Left ventricle myocardium superior (tissue), 1 donor: ENCODE results near the gene SERPINB6. TPM values are rescaled to one million over a fixed set of nuclear protein-coding genes. Genes with fewer than 3 reads are reported as not detected.
"Not testable (repeated sequence)": the region's sequence is repeated elsewhere in the genome, so short reads cannot be mapped to it uniquely, and the experiment has no call there.

ENCODE experiments used
- ATAC-seq: fragments of 200-7000 bp; cut with Tn5 transposase; one replicate; pipeline ENCODE4 v1.9.1; 2020; ENCODE audit warnings: mild to moderate bottlenecking, moderate library complexity
- DNase-seq: peaks from one replicate; pipeline ENCODE4 v3.0.0-alpha.2; 2020
- intact Hi-C: fragments of 100-400 bp; cut with micrococcal nuclease; formaldehyde crosslinking; loops from one replicate; pipeline ENCODE4 v1.11.0; 2022
- total RNA-seq: library from RNA; stranded (reverse); fragmentation: NEBNext Ultra II Directional; extraction: Animal tissue kit (Norgen Biotek cat#: 25700); gene quantifications from one replicate; pipeline ENCODE4 v1.2.1, GENCODE V29; 2021
- donor health status: DM: no; HTN: yes; CAD: no; lungs with severe emphysema.

Gene SERPINB6
- total RNA-seq, 1 donor from 2014 or later: 277 TPM

DNA sequence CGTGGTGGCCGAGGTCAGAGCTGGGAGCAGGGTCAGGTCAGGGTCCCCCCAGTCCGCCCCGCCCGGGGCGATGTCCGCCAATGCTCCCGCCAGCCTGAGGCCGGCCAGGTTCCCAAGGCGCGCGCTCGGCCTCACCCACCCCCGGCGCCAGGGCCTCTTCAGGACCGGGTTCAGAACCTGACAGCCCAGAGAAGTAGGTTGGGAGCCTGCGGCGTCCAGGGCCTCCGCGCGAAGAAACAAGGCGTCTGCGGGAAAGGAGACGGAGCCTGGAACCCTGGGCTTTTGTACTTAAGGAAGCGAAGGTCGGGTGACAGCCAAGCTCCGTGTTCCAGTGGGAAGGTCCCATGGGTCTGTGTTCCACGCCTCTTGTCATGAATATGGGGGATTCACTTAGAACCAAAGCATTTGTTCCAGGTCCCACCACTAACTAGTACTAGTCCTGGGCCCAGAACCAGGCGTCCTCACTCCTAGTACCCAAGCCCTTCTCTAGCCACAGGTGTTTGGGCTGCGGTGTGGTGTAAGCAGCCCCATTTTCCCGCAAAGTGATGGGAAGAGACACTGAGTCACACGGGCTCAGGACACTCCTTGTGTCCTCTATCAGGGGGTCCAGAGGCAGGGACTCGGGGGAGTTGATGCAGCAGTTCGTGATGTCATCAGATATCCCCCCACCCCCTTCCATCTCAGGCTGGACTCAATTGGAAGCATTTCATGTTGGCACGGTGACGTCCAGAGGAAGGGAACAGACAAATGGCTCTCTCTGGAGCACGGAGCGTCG, 67.8 kb downstream of the SERPINB6 start:
- ATAC-seq: peak; percentile 76
- intact Hi-C loops: loop anchor here (10.0 kb wide), 1 partner anchor 49 kb away; no protein-coding TSS in a partner anchor
- DNase-seq: not testable (repeated sequence)

DNA sequence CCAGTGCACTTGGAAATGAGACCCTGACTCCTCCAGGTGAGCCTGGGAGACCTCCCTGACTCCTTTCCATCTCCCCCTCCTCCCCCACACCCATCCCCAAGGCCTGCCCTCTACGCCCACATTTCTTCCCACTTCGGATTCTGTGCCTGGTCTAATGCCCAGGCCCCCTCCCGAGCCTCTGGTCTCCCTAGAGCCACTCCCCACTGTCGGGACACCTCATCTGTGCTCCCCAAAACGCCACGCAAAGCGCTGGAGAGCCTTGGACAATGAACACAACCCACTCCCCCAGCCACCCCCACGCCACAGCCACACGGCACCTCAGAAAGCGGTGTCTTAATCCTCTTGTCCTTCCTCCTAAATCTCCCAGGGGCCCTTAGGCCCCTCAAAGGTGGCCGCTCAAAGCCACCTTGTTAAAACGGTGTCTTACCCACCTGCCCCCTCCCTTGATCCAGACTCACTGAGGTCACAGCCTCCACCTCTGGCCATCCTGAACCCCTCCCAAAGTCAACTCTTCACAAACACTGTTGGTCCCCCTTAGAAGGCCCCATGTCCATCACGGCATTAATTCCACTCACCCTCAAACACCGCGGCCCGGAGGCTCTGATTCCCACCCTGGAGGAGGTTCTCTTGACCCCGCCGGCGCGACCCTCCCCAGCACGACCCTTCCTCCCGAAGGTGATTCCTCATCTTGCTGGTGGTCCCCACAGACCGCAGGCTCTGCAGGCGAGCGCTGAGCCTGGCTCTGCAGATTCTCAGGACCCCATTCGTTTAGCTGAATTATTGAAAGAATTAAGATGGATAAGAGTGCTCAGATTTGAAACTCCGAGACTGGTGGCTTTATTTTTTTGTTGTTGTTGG, 69.5 kb downstream of the SERPINB6 start:
- not testable (repeated sequence) for DNase-seq, ATAC-seq
- intact Hi-C loops: loop anchor here (10.0 kb wide), 1 partner anchor 47 kb away; no protein-coding TSS in a partner anchor

- ATAC-seq (no peak), DNase-seq (no peak)
- intact Hi-C loops: loop anchor here (10.0 kb wide), 1 partner anchor 46 kb away; no protein-coding TSS in a partner anchor
These were observed 70.3 kb downstream of the SERPINB6 start for GRCh38 chr6:2900821-2901644.

DNA sequence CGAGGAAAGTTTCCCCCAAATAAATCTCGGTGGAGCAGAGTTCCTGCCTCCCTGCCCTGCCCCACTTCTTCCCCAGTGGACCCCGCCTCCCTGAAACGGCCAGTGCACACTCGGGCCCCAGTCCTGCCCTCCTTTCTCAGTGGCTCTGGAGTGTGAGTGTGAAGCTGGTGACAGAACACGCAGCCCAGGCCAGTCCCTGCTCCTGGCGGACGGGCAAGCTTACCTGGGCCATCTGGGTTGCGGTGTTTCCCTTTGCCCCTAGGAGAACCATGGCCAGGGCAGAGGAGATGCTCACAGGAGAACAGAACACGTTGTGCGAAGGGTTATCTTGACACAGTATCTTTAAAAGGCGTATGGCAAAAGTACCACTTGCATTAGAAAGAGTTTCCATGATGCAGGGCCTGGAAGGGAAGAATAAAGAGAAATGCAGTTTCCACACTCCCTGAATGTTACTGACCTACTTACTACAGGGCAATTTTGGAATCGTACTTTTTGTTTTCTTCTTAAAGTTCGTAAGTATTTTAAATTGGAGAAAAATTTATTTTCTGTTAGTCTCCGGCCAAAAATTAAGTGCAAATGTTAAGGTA, 71.1 kb downstream of the SERPINB6 start:
- DNase-seq (no peak), ATAC-seq (no peak)
- intact Hi-C loops: loop anchor here (10.0 kb wide), 1 partner anchor 46 kb away; no protein-coding TSS in a partner anchor

- intact Hi-C loops: no loop called here
- no peak for ATAC-seq
- no peak for DNase-seq
These were observed 71.8 kb downstream of the SERPINB6 start for GRCh38 chr6:2899596-2899995.

Other genes with a start within 250 kb of the SERPINB6 start
- 2.5 TPM for gene MYLK4, start 220.6 kb downstream of the SERPINB6 start, total RNA-seq
- gene WRNIP1, start 206.2 kb downstream of the SERPINB6 start, total RNA-seq: 45.1 TPM
- gene SERPINB1, start 129.7 kb downstream of the SERPINB6 start, total RNA-seq: 25.4 TPM
- 2.9 TPM for gene SERPINB9, start 68.3 kb downstream of the SERPINB6 start, total RNA-seq
- 59.6 TPM for gene NQO2, start 28.3 kb upstream of the SERPINB6 start, total RNA-seq
- 6.5 TPM for gene RIPK1, start 96.9 kb upstream of the SERPINB6 start, total RNA-seq
- 17.3 TPM for gene BPHL, start 147.1 kb upstream of the SERPINB6 start, total RNA-seq
- 13.6 TPM for gene TUBB2A, start 186.0 kb upstream of the SERPINB6 start, total RNA-seq